Activated naive CD4-positive, alpha-beta T cell treated with anti-CD3 and anti-CD28 coated beads, Interleukin-2, amount 50 U/mL, for 24 hours (primary cell): ENCODE measurements around the gene LRMDA.
"Not testable (repeated sequence)": the region's sequence is repeated elsewhere in the genome, so short reads cannot be mapped to it uniquely, and the experiment has no call there.

ENCODE experiments used
- H3K27ac Mint-ChIP-seq: one replicate; pipeline ENCODE4 v1.8.0; 2021; ENCODE audit warnings: mild to moderate bottlenecking, mixed read lengths
- H3K27me3 Mint-ChIP-seq: one replicate; pipeline ENCODE4 v1.8.0; 2021; ENCODE audit warnings: mixed read lengths
- H3K36me3 Mint-ChIP-seq: one replicate; pipeline ENCODE4 v1.8.0; 2021; ENCODE audit warnings: mixed read lengths
- H3K4me1 Mint-ChIP-seq: one replicate; pipeline ENCODE4 v1.8.0; 2021; ENCODE audit warnings: mixed read lengths
- H3K4me3 Mint-ChIP-seq: one replicate; pipeline ENCODE4 v1.8.0; 2021; ENCODE audit warnings: mild to moderate bottlenecking, mixed read lengths
- H3K9me3 Mint-ChIP-seq: one replicate; pipeline ENCODE4 v1.8.0; 2021; ENCODE audit warnings: mixed read lengths

Gene LRMDA

DNA sequence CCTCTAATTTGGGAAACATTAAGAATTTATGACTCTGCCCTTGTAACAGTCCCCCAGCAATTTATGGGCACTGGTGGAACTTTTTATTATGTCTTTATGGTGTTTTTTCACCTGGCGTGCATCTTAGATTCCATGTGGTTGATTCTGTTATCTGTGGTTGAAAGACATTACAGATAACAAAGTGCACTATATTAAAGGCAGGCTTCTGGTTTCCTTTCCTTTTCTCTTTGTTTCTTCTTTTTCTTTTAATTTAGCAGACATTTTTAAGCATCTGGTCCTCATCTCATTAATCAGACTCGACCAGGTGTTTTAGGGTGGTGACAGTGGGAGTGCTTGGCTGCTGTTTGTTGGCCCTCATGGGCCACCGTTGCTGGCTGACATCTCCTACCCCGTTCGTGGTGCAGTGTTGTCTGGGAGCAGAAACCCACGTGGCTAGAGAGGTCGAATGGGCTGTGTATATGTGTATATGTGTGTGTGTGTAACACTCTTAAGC, 77.4 kb downstream of the LRMDA start:
- no peaks in the 10 kb centered on the region for H3K36me3 Mint-ChIP-seq
- H3K27me3 Mint-ChIP-seq = peaks cover 4% of the 10 kb centered on the region
- H3K27ac Mint-ChIP-seq = no peak overlapping the region
- no peak overlapping the region for H3K4me3 Mint-ChIP-seq
- H3K4me1 Mint-ChIP-seq = no peaks in the 10 kb centered on the region
- no peaks in the 10 kb centered on the region for H3K9me3 Mint-ChIP-seq

DNA sequence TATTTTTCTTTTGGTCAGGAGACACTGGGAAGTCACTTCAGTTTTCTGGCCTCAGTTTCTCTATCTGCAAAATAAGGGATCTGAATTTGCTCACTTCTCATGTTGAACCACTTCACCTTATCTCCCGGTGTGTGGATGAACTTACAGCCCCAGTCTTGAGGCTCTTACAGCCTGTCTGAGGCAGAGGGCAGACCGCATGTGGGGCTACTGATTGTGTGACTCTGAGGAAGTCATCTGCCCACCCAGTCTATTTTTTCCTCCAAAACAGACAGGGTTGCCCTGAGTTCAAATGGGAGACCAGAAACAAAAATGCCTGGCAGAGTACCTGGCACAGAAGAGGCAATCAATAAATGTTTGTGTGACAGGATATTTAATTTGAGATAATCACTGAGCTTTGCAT, 78.3 kb downstream of the LRMDA start:
- no peaks in the 10 kb centered on the region for H3K4me1 Mint-ChIP-seq
- H3K4me3 Mint-ChIP-seq = no peak overlapping the region
- H3K36me3 Mint-ChIP-seq = no peaks in the 10 kb centered on the region
- peaks cover 1% of the 10 kb centered on the region for H3K9me3 Mint-ChIP-seq
- peaks cover 6% of the 10 kb centered on the region for H3K27me3 Mint-ChIP-seq
- no peak overlapping the region for H3K27ac Mint-ChIP-seq

DNA sequence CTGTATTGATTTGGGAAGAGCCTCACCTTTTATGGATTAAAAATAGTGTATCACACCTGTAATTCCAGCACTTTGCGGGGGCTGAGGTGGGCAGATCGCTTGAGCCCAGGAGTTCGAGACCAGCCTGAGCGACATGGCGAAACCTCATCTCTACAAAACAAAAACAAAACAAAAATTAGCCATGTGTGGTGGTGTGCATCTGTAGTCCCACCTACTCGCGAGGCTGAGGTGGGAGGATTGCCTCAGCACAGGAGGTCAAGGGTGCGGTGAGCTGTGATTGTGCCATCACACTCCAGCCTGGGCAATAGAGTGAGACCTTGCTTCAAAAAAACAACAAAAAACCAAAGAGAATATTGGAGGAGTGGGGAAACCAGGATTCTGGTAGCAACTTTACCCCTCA, 79.6 kb downstream of the LRMDA start:
- peaks cover 5% of the 10 kb centered on the region for H3K9me3 Mint-ChIP-seq
- no peak overlapping the region for H3K27ac Mint-ChIP-seq
- no peaks in the 10 kb centered on the region for H3K36me3 Mint-ChIP-seq
- H3K27me3 Mint-ChIP-seq = peaks cover 3% of the 10 kb centered on the region
- H3K4me1 Mint-ChIP-seq = no peaks in the 10 kb centered on the region
- no peak overlapping the region for H3K4me3 Mint-ChIP-seq

DNA sequence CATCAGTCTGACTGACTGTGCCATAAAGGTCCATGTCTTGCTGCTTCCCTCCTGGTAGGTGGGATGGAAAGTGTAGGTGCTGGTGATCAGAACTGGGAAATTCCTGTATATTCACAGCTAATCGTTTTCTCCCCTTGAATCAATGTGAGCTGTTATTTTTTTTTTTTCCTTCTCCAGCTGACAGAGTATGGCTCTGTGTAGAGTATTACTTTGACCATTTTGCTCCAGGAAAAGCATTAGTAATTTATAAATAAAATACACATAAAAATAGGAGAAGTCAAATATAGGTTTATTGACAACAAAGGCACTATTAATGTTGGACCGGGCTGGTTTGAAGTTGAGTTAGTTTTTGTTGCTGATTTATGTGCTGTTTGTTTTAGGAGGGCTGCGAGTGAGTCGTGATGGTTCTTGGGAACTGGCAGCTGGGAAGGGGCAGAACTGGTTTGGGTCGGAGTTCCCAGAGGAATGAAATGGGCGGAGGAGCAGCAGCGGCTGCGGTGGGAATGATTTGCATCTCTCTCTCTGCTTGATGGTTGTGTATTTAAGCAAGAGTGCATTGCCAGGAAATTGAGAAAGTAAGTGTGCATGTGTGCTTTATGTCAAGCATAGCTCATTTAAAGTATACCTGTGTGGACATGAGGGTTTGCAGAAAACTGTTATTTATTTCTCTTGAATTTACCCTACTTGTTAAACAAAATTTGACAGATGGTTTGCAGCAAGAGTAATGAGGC, 80.9 kb downstream of the LRMDA start:
- Mint-ChIP-seq H3K4me3 (no peak overlapping the region), H3K27ac (no peak overlapping the region), H3K4me1 (no peaks in the 10 kb centered on the region), H3K27me3 (peaks cover 3% of the 10 kb centered on the region), H3K36me3 (no peaks in the 10 kb centered on the region), H3K9me3 (peaks cover 5% of the 10 kb centered on the region)

DNA sequence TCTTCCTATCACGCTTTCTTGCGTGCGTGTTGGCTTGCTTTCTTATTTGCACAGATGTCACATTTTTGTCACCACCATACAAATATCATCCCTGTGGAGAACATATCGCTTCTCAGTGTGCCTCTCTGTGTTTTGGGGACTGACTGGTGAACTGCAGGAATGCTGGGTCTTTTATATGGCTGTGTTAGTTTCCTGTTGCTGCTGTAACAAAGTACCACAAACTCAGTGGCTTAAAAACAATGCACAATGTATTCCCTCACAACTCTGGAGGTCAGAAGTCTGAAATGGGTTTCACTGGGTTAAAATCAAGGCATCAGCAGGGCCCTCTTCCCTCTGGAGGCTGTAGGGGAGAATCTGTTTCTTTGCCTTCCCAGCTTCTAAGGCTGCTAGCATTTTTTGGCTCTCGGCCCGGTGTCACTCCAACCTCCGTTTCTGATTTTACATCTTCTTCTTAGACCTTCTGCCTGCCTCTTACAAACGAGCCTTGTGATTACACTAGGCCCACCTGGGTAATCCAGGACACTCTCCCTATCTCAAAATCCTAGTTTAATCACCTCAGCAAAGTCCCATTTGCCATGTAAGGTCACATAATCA, 82.0 kb downstream of the LRMDA start:
- no peaks in the 10 kb centered on the region for H3K4me1 Mint-ChIP-seq
- H3K4me3 Mint-ChIP-seq = no peak overlapping the region
- peaks cover 5% of the 10 kb centered on the region for H3K9me3 Mint-ChIP-seq
- H3K27ac Mint-ChIP-seq = no peak overlapping the region
- peaks cover 3% of the 10 kb centered on the region for H3K27me3 Mint-ChIP-seq
- H3K36me3 Mint-ChIP-seq = no peaks in the 10 kb centered on the region

DNA sequence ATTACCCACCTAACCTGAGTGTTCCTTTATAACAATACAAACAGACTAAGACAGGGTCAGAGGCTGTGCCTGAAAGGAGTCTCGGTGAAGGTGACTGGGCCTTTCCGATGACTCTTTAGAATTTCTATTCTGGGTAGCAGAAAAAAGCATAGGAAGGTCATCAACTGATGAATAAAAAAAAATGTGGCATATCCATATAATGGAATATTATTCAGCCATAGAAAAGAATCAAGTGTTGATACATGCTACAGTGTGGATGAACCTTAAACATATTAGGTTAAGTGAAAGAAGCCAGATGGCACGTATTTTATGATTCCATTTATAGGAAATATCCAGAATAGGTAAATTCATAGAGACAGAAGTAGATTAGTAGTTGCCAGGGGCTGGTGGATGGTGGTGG, 83.4 kb downstream of the LRMDA start:
- H3K4me1 Mint-ChIP-seq = no peaks in the 10 kb centered on the region
- no peak overlapping the region for H3K4me3 Mint-ChIP-seq
- peaks cover 10% of the 10 kb centered on the region for H3K27me3 Mint-ChIP-seq
- H3K36me3 Mint-ChIP-seq = no peaks in the 10 kb centered on the region
- H3K27ac Mint-ChIP-seq = no peak overlapping the region
- H3K9me3 Mint-ChIP-seq = peaks cover 5% of the 10 kb centered on the region

DNA sequence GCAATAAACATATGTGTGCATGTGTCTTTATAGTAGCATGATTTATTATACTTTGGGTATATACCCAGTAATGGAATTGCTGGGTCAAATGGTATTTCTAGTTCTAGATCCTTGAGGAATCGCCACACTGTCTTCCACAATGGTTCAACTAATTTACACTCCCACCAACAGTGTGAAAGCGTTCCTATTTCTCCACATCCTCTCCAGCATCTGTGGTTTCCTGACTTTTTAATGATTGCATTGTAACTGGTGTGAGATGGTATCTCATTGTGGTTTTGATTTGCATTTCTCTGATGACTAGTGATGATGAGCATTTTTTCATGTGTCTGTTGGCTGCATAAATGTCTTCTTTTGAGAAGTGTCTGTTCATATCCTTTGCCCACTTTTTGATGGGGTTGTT, 84.7 kb downstream of the LRMDA start:
- not testable (repeated sequence) for H3K27me3 Mint-ChIP-seq, H3K4me3 Mint-ChIP-seq, H3K9me3 Mint-ChIP-seq, H3K4me1 Mint-ChIP-seq, H3K36me3 Mint-ChIP-seq, H3K27ac Mint-ChIP-seq

DNA sequence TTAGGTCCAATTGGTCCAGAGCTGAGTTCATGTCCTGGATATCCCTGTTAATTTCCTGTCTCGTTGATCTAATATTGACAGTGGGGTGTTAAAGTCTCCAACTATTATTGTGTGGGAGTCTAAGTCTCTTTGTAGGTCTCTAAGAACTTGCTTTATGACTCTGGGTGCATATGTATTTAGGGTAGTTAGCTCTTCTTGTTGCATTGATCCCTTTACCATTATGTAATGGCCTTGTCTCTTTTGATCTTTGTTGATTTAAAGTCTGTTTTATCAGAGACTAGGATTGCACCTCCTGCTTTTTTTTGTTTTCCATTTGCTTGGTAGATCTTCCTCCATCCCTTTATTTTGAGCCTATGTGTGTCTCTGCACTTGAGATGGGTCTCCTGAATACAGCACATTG, 87.8 kb downstream of the LRMDA start:
- not testable (repeated sequence) for H3K27ac Mint-ChIP-seq, H3K9me3 Mint-ChIP-seq, H3K4me1 Mint-ChIP-seq, H3K4me3 Mint-ChIP-seq, H3K36me3 Mint-ChIP-seq
- peaks cover 12% of the 10 kb centered on the region for H3K27me3 Mint-ChIP-seq

DNA sequence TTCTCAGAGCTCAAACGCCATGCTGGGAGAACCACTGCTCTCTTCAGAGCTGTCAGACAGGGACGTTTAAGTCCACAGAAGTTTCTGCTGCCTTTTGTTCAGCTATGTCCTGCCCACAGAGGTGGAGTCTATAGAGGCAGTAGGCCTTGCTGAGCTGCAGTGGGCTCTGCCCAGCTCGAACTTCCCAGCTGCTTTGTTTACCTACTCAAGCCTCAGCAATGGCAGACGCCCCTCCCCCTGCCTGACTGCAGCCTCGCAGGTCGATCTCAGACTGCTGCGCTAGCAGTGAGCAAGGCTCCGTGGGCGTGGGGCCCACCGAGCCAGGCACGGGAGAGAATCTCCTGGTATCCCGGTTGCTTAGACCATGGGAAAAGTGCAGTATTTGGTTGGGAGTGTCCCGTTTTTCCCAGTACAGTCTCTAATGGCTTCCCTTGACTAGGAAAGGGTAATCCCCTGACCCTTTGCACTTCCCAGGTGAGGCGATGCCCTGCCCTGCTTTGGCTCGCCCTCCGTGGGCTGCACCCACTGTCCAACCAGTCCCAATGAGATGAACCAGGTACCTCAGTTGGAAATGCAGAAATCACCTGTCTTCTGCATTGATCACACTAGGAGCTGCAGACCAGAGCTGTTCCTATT, 89.9 kb downstream of the LRMDA start:
- H3K9me3 Mint-ChIP-seq, H3K4me3 Mint-ChIP-seq, H3K27ac Mint-ChIP-seq, H3K4me1 Mint-ChIP-seq, H3K36me3 Mint-ChIP-seq, H3K27me3 Mint-ChIP-seq: not testable (repeated sequence)

DNA sequence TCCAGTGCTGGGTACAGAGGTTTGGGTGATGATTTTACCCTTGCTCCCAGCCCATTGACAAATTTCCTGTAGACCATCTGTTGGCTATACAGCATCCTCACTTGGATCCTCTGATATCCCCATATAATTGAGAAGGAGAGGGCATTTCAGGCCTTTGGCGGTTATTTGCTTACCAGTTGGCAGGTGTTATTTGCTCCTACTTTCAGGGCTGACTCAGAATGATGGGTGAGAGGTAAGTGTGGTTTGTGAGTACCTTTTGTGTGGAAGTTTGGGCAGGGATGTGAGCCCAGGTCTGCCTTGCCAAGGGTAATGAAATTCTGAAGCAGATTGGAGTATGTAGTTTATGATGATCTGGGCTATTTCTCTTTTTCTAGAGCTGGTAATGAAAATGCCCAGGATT, 93.6 kb downstream of the LRMDA start:
- Mint-ChIP-seq H3K4me1 (no peaks in the 10 kb centered on the region), H3K9me3 (no peaks in the 10 kb centered on the region), H3K27me3 (peaks cover 14% of the 10 kb centered on the region), H3K27ac (no peak overlapping the region), H3K4me3 (no peak overlapping the region), H3K36me3 (no peaks in the 10 kb centered on the region)

DNA sequence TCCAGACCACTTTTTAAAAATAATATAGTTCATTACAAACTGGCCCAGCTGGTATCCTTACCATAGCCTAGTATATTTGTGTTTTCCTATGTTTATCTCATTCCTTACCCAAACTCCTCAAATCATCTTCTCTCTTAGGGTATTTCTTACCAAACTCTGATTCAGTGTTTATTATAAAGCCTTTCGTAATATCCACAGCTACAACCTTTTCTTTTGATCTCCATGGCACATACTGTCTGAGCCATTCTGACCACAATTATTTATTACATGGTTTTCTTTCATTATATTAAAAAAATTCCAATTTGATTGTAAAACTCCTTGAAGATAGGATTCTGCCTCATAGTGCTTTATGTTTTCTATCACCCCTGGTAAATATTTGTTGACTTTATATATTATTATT, 94.2 kb downstream of the LRMDA start:
- no peak overlapping the region for H3K27ac Mint-ChIP-seq
- H3K9me3 Mint-ChIP-seq = no peaks in the 10 kb centered on the region
- peaks cover 14% of the 10 kb centered on the region for H3K27me3 Mint-ChIP-seq

DNA sequence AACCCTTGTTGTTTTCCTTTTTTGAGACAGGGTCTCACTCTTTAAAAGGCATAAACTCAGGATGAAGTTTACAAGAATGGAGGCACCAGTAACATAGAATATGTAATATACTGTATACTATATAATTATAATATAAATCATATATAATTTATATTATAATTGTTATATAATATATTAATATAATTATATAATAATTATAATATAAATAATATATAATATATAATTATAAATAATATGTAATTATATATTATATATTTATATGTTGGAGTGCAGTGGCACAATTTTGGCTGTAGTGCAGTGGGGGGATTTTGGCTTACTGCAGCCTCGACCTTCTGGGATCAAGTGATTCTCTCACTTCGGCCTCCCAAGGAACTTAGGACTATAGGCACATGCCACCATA, 96.1 kb downstream of the LRMDA start:
- Mint-ChIP-seq H3K9me3 (no peaks in the 10 kb centered on the region), H3K4me1 (no peaks in the 10 kb centered on the region), H3K27ac (no peak overlapping the region), H3K4me3 (no peak overlapping the region), H3K36me3 (no peaks in the 10 kb centered on the region), H3K27me3 (peaks cover 13% of the 10 kb centered on the region)

More for the DNA sequence above, 94.2 kb downstream of the LRMDA start:
- no peaks in the 10 kb centered on the region for H3K4me1 Mint-ChIP-seq
- H3K36me3 Mint-ChIP-seq = no peaks in the 10 kb centered on the region
- no peak overlapping the region for H3K4me3 Mint-ChIP-seq

DNA sequence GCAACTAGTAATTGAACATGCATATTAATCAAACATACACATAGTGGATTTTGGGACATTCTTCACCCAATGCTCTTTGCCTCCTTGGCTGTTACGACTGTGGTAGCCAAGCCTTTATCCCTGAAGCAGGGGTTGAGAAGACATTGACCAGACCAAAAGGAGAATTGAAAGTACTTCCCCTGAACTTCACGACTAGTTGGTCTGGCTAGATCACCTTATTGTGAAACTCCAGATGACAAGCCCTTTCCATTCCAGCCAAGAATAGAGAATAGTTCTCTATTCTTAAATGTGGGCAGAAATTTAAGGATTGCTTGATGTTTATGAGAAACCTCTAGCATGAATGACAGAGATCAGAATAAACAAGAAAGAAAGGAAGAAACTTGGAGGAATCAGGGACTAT, 97.0 kb downstream of the LRMDA start:
- Mint-ChIP-seq H3K27me3 (peaks cover 13% of the 10 kb centered on the region), H3K9me3 (no peaks in the 10 kb centered on the region)

DNA sequence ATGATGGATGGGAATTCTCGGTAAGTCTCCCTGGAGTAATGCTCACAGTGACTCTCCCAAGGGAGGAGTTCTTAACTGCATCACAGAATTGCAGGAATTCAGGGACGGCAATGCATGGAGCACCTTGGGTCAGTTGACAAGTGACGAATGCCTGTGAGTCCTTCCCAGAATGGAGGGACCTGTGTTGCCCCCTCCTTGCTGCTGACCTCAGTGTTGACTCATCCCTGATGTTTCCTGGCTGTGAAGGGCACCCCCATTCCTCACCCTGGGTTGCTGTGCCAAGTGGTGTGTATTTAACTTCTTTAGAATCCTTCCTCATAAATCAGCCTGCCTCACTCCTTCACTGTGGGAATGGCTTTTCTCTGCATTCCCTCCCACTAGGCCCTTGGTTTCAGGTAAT, 98.9 kb downstream of the LRMDA start:
- H3K27ac Mint-ChIP-seq = no peak overlapping the region
- no peaks in the 10 kb centered on the region for H3K36me3 Mint-ChIP-seq
- no peaks in the 10 kb centered on the region for H3K4me1 Mint-ChIP-seq
- H3K27me3 Mint-ChIP-seq = peaks cover 13% of the 10 kb centered on the region
- no peak overlapping the region for H3K4me3 Mint-ChIP-seq
- H3K9me3 Mint-ChIP-seq = no peaks in the 10 kb centered on the region

More for the DNA sequence above, 97.0 kb downstream of the LRMDA start:
- Mint-ChIP-seq H3K4me1 (no peaks in the 10 kb centered on the region), H3K36me3 (no peaks in the 10 kb centered on the region), H3K27ac (no peak overlapping the region), H3K4me3 (no peak overlapping the region)

DNA sequence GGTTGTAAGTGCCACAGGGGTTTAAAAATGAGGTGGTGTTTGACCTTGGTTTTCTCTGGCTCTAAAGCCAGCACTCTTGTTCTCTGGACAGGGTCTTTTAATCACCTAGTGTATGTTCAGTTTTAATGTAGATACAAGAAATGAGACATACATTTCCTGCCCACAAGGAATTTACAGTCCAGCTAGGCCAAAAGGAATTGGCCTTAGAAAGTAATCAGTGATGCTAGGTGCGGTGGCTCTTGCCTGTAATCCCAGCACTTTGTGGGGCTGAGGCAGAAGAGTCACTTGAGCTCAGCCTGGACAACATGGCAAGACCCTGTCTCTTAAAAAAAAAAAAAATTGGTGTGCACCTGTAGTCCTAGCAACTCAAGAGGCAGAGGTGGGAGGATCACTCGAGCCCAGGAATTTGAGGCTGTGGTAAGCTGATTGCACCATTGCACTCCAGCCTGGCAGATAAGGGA, 100.2 kb downstream of the LRMDA start:
- Mint-ChIP-seq H3K27me3 (peaks cover 13% of the 10 kb centered on the region), H3K4me3 (no peak overlapping the region), H3K9me3 (no peaks in the 10 kb centered on the region), H3K36me3 (no peaks in the 10 kb centered on the region), H3K4me1 (no peaks in the 10 kb centered on the region), H3K27ac (no peak overlapping the region)

DNA sequence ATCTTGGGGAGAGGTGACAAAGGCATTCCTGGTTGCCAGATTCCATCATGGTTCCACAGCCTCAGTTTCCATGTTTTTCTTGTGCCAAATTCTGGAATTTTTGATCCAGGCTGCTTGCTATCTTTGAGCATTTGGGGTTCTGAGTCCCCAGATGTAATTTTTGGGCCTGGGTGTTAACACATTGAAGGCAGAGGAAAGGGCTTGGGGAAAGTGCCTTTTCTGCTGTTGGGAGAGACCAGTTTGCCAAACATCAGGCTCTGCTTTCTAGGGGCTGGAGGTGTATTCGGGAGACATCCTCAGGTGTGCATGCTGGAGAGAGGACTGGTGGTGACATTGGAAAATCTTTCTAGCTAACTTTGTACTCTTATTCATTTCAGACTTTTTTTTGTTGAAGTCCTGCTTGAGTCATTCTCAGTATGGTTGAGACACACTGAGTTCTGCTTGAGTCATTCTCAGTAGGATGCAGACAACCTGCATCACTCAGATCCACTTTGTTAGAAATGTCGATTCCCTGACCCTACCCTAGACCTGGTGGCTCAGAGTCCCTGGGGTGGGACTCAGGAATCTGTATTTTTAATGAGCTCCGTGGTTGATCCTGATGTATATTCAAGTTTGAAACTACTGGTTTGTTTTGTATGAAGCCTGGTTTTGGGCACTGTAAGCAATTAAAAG, 101.0 kb downstream of the LRMDA start:
- no peaks in the 10 kb centered on the region for H3K36me3 Mint-ChIP-seq
- H3K27me3 Mint-ChIP-seq = peaks cover 10% of the 10 kb centered on the region
- no peak overlapping the region for H3K27ac Mint-ChIP-seq
- H3K9me3 Mint-ChIP-seq = no peaks in the 10 kb centered on the region
- no peak overlapping the region for H3K4me3 Mint-ChIP-seq
- no peaks in the 10 kb centered on the region for H3K4me1 Mint-ChIP-seq
